Activated CD4-positive, alpha-beta T cell treated with anti-CD3 and anti-CD28 coated beads for 48 hours (primary cell): ENCODE results near the gene CRACDL.
"Not testable (repeated sequence)": the region's sequence is repeated elsewhere in the genome, so short reads cannot be mapped to it uniquely, and the experiment has no call there.

ENCODE experiments used
- DNase-seq: peaks from one replicate; pipeline ENCODE4 v3.0.0-alpha.2; 2020

The CRACDL gene

DNA sequence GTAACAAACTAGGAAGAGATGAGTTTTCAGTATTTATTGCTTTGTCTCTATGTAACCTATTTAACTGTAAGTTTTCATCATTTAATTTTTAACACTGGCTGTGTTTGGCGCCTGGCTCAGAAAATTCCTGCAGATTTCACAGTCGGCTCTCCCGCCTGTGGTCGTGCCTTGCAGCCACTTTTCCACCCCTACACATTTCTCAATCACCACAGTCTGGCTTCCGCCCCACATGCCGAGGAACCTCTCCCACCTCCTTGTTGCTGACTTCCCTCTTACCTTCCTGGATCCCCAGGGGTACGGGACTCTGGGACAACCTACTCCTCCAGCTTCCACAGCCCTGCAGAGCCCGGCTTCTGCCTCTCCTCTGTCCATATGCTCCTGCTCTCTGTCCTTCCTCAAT, 163.5 kb downstream of the CRACDL start:
- no peak for DNase-seq

DNA sequence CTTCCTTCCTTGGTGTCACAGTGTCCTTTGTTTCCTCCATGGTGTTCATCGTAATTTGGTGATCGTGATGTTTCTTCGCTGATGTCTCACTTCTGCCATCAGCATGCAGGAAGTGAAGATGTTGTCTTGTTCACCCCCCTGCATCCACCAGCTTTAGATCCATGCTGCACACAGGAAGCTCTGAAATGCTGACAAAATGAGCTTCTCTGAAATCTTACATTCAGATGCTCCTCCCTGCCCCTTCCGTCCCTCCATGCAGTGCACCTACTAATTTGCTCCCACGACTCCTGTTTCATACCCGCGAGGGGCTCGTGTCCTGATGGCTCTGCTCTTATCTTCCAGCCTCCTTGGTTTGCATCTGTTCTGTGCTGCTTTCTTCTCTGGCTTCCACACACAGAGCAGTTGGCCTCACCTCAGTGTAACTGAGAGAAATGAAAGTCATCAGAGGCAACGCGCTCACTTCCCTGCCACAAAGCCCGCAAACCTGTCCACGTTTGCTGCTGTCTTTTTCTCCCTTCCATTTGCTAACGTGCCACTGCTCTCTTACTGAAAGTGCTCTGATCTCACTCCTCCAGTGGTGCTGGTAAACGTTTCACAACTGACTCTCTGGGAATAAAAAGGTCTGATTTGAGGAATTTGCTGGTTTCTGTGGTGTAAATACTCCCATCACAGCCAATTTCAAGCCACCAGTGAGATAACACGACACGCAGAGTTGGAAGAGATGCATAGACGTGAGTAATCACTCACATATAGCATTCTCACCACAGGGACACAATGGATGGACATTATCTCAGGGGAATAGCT, 164.1 kb downstream of the CRACDL start:
- DNase-seq: peak; percentile 66

DNA sequence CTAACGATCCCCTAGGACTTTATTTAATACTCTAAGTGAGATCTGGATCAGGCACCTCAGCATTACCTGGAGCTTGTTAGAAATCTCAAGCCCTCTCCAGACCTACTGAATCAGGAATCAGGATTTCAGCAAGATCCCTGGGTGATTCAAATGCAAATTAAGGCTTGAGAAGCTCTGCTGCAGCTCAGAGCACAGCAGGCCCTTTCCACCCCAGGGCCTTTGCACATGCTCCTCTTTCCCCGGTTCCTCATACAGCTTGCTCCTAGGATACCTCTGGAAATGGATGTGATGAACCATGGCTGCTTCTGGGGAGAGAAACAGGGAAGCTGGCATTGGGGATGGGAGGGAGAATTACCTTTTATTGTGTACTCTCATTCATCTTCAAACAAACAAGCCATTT, 164.8 kb downstream of the CRACDL start:
- DNase-seq: no peak

GRCh38 chr2:98769784-98770183, 166.2 kb downstream of the CRACDL start:
- peak; percentile 34 for DNase-seq

DNA sequence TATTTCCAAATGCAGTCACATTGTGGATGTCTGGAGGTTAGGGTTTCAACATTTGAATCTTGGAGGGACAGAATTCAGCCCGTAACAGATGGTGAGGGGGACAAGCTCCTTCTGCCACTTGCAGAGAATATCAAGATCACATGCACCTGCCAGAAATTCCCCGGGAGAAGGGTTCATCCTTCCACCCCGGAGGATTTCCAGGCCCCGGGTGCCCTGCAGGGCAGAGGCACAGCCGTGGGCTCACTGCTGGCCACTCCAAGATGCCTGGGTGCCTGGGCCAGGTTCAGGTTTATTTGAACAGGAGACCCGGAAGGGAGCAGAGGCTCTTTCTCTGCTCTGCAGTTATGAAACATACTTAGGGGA, 166.9 kb downstream of the CRACDL start:
- no peak for DNase-seq

- DNase-seq: peak; percentile 40
Observed at GRCh38 chr2:98768384-98769113, 167.5 kb downstream of the CRACDL start.

DNA sequence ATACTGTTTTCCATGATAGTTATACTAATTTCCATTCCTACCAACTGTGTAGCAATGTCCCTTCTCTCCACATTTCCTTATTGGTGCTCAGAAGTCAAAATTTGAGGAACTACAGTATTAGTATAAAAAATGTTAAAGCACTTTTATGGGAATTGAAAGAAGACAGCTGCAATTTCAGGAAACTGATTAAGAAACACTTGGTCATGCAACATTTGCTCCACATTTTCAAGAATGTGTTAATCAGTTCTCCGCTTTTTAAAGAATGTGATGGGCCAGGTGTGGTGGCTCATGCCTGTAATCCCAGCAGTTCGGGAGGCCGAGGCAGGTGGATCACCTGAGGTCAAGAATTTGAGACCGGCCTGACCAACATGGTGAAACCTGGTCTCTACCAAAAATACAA, 171.5 kb downstream of the CRACDL start:
- no peak for DNase-seq

- DNase-seq: no peak
Observed at GRCh38 chr2:98763209-98763951, 172.6 kb downstream of the CRACDL start.

GRCh38 chr2:98761909-98762308, 174.1 kb downstream of the CRACDL start:
- DNase-seq: no peak

DNA sequence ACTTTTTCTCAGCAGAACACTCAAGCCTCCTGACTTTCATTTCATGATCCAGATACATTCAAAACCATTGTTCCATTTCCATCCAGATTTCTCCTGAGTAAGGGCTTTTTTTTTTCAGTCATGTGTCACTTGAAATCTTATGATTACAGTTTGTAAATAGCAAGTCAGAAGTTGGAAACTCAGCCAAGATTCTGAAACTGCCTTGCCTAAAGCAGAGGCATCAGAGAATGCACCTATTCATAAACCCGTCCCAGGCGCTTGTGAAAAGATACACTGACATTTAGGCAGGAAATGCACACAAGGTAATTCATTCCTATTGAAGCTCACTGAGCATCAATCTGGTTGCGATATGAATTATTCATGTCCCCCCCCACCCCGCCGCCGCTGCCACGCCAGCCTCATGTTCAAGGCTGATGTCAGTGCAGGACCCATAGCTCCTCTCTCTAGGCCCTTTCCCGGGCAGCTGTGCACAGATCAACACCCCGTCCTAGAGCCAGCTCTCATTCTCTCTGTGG, 174.7 kb downstream of the CRACDL start:
- peak; percentile 83 for DNase-seq

- DNase-seq: no peak
Observed at GRCh38 chr2:98759827-98760625, 176.0 kb downstream of the CRACDL start.

GRCh38 chr2:98759338-98759737, 176.7 kb downstream of the CRACDL start:
- DNase-seq: no peak

DNA sequence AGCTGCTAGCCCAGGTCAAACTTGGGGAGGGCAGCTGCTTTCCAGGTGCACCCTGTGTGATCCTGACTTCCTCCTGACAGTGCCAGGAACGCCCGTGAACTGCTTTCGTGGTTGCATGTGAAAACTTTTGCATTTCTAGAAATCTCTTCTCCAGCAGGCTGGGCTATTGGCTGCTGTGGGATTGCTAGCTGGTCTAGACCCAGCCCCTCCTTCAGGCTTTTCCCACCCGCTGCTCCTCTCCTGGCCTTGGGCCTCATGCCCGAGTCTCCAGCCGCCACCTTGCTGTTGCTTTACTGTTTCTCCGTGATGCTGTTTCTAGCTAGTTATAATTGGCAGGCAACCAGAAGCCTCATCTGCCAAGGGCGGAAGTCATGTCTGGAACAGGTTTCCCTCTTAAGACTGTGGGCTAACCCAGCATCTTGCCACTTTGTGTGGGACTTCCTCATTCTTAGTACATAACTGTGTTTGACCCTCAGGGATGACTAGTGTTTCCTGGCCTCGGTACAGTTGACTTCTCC, 178.1 kb downstream of the CRACDL start:
- peak; percentile 48 for DNase-seq

DNA sequence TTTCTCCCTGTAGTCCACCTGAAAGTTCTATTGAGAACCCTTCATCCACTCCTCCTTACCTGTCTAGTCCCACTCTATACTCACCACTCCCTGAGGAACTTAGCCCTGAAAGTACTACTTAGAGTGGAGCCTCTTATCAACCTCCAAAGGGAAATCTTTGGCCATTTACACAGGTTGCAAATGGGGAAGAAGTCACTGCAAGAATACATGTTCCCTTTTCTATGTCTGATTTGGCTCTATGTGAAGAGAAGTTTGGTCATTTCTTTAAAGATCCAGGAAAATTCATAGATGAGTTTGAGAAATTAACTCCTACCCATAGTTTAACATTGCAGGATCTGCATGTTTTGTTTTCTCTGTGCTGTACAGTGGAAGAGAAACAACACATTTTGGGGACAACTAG, 182.2 kb downstream of the CRACDL start:
- DNase-seq: no peak

DNA sequence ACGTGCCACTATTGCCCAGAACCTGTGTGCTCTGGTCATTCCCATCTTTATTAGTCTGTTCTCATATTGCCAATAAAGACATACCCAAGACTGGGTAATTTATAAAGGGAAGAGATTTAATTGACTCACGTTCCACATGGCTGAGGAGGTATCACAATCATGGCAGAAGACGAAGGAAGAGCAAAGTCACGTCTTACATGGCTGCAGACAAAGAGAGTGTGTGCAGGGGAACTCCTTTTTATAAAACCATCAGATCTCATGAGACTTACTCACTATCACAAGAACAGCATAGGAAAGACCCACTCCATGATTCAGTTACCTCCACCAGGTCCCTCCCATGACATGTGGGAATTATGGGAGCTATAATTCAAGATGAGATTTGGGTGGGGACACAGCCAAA, 183.3 kb downstream of the CRACDL start:
- not testable (repeated sequence) for DNase-seq

DNA sequence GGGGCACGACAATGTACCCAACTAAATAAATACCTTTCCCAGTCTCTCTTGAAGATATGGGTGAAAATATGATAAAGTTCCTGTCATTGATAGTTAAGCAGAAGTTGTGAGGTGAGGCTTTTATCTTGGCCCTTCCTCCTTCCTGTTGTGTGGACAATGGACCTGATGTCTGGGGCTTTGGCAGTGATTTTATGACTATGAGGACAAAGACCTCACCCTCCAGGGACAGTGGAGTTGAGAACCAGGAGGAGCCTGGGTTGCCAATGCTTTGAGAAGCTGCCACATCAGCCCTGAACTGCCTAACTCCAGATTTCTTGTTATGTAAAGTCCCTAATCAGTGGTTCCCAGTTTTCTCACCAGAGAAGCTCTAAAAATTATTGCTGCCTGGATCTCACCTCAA, 184.3 kb downstream of the CRACDL start:
- DNase-seq: no peak

DNA sequence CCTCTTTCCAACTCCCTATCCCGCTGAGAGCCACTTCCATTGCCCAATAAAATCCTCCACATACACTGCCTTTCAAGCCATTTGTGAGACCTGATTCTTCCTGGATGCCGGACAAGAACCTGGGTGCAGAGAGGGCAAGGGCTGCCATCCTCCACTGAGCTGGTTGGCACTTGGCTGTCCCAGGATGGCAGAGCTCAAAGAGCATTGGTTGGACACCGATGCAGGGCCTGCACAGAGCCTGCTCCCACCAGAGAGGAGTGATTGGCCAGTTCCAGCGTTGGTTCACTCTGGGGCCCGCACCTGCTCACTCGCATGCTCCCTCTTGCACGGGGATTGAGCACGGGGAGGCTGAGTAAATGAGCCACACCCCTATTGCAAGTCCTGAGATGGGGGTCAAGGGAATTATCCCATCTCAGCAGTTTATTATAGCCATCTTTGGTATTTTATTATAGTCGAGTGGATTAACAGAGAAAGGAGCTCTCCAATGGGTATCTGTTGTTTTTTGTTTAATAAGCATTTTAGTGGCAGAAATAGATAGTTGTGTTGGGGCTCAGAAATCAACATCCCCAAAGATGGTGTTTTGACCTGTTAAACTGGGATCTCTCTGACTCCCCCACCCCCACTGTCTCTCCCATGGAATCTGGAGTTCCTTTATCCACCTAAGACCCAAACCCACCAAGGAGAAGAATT, 185.3 kb downstream of the CRACDL start:
- no peak for DNase-seq

DNA sequence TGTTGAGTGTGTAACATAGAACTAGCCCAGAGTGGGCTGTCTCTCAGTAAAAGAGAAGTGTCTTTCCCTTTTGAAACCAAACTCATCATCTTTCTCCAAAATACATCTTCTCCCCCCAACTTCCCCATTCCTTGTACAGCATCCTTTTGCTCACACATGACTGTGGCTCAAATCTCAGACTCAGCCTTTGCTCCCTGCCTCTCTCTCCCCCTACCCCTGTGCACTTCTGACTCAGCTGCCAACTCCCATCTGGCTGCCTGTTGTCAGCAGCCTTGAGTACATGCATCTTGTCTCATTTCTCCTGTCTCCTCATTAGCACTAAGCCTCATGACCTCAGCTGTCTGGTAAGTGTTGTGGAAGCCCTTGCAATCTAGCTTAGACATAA, 187.0 kb downstream of the CRACDL start:
- DNase-seq: no peak

- DNase-seq: no peak
Observed at GRCh38 chr2:98748292-98749065, 187.5 kb downstream of the CRACDL start.

DNA sequence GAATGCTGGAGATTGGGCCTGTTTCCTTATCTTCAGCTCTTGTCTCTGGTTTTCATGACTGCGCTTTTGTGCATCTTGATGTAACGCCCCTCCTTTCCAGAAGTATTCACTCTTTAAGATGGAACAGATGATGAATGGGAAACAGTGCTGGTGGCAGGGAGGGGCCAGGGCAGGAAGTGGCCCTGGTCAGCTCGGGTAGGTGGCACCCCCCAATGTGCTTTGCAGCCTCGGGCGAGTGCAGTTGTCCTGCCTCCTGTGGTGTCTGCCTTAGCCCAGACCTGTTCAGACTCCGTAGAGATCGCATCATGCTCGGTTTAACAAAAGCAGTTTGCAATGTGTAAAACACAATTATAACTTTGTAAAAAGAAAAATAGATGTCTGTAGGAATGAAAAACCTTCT, 188.1 kb downstream of the CRACDL start:
- no peak for DNase-seq

DNA sequence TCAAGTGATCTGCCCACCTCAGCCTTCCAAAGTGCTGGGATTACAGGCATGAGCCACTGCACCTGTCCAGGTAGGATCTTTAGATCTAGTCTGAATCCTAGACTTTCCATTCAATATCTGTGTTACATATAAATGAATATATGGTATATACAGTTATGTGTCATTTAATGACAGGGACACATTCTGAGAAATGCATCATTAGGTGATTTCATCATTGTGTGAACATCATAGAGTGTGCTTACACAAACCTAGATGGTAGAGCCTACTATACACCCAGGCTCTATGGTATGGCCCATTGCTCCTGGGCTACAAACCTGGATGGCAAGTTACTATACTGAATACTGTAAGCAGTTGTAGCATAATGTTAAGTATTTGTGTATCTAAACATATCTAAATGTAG, 189.6 kb downstream of the CRACDL start:
- no peak for DNase-seq
